HCT116 (cell line): Measurements from ENCODE around the gene NUP42. TPM values are rescaled to one million over a fixed set of nuclear protein-coding genes. Genes with fewer than 3 reads are reported as not detected.

Experiments used
- ATAC-seq: fragments of 200-7000 bp; cut with Tn5 transposase; 2 replicates; pipeline ENCODE4 v1.9.1; 2020; ENCODE audit warnings: mild to moderate bottlenecking, moderate library complexity
- BruUV-seq: library from RNA; stranded (reverse); fragments of 400-500 nt; replicated peaks from 2 replicates; lab custom pipeline; 2021; lab: Mats Ljungman, UMichigan
- CTCF ChIA-PET: fragments of 300-600 bp; sonication (Branson Sonifier 250); formaldehyde crosslinking; loops from one replicate; lab custom pipeline; 2021; ENCODE audit warnings: antibody characterized with exemption; lab: Charles Lee
- POLR2A ChIA-PET: fragments of 300-600, 350-600 bp; sonication (Branson Sonifier 250); formaldehyde crosslinking; loops from one replicate; lab custom pipeline; 2021; ENCODE audit warnings: antibody characterized with exemption; lab: Charles Lee
- RAD21 ChIA-PET, 2 experiments: fragments of 300-600 bp; sonication (Branson Sonifier 250); formaldehyde crosslinking; loops; one replicate each; lab custom pipeline; 2023; ENCODE audit warnings: low total read pairs in 2 of 2; ENCODE audit not compliant: uncharacterized antibody in 2 of 2, unreplicated experiment in 2 of 2, low non-redundant PET in 1 of 2; lab: Charles Lee
- DNase-seq: peaks from one replicate; pipeline ENCODE4 v3.0.0-alpha.2; 2010; ENCODE audit warnings: low read depth, low spot score
- H2AFZ ChIP-seq: fragments of 200-600 bp; shearing (Covaris generic), sonication (generic); 2 replicates; pipeline ENCODE4 v1.6.1; 2017; ENCODE audit warnings: low read depth, mixed run types, mixed read lengths, antibody characterized with exemption, low read length; ENCODE audit not compliant: poor library complexity, severe bottlenecking
- H3K27ac ChIP-seq: 2 replicates; pipeline ENCODE4 v1.5.1; 2012; ENCODE audit warnings: low read depth, low read length
- H3K27me3 ChIP-seq: fragments of 200-600 bp; sonication (generic); 2 replicates; pipeline ENCODE4 v1.6.1; 2016; ENCODE audit warnings: mixed run types, low read length, mixed read lengths; ENCODE audit not compliant: insufficient read depth
- H3K36me3 ChIP-seq, 2 experiments: fragments of 200-500 bp in 1 of 2; fragments of 200-600 bp in 1 of 2; sonication (Bioruptor generic) in 1 of 2; sonication (generic) in 1 of 2; 2 replicates each; pipeline versions ENCODE4 v1.5.1 to v1.6.1; 2014 to 2016; ENCODE audit warnings: low read length in 2 of 2, inconsistent platforms in 1 of 2, mixed read lengths in 1 of 2, mixed run types in 1 of 2; ENCODE audit not compliant: insufficient read depth in 2 of 2, control insufficient read depth in 1 of 2
- H3K4me1 ChIP-seq, 2 experiments: fragments of 200-600 bp in 1 of 2; sonication (generic) in 1 of 2; 2 replicates each; pipeline versions ENCODE4 v1.5.1 to v1.6.1; 2012 to 2017; ENCODE audit warnings: low read length in 2 of 2, inconsistent platforms in 1 of 2, mild to moderate bottlenecking in 1 of 2, mixed read lengths in 1 of 2, mixed run types in 1 of 2, moderate library complexity in 1 of 2; ENCODE audit not compliant: insufficient read depth in 2 of 2, control insufficient read depth in 1 of 2
- H3K4me2 ChIP-seq: fragments of 200-600 bp; sonication (generic); 2 replicates; pipeline ENCODE4 v1.6.1; 2017; ENCODE audit warnings: mixed run types, low read length, mixed read lengths
- H3K4me3 ChIP-seq, 2 experiments: fragments of 200-600 bp in 1 of 2; sonication (generic) in 1 of 2; replicated peaks in 1 of 2; 2 replicates each; pipeline ENCODE4 v1.5.1; 2011 to 2016; ENCODE audit warnings: low read length in 2 of 2, control low read depth in 1 of 2, low read depth in 1 of 2, mild to moderate bottlenecking in 1 of 2, mixed read lengths in 1 of 2, mixed run types in 1 of 2
- H3K79me2 ChIP-seq: fragments of 200-600 bp; sonication (generic); 2 replicates; pipeline ENCODE4 v1.6.1; 2017; ENCODE audit warnings: mild to moderate bottlenecking, mixed run types, low read length, moderate library complexity, mixed read lengths; ENCODE audit not compliant: insufficient read depth
- H3K9ac ChIP-seq: fragments of 200-600 bp; sonication (generic); 2 replicates; pipeline ENCODE4 v1.6.1; 2016; ENCODE audit warnings: low read length, mixed read lengths
- H3K9me2 ChIP-seq: fragments of 200-600 bp; sonication (generic), shearing (Covaris generic); 2 replicates; pipeline ENCODE4 v1.6.1; 2017; ENCODE audit warnings: mixed run types, mild to moderate bottlenecking, moderate library complexity; ENCODE audit not compliant: insufficient read depth
- H3K9me3 ChIP-seq, 2 experiments: fragments of 200-500 bp in 1 of 2; fragments of 200-600 bp in 1 of 2; sonication (Bioruptor generic) in 1 of 2; sonication (generic) in 1 of 2; 2 replicates each; pipeline ENCODE4 v1.6.1; 2014 to 2017; ENCODE audit warnings: low read length in 2 of 2, mixed read lengths in 2 of 2, inconsistent platforms in 1 of 2, low read depth in 1 of 2, mild to moderate bottlenecking in 1 of 2, mixed run types in 1 of 2, moderate library complexity in 1 of 2; ENCODE audit not compliant: control insufficient read depth in 1 of 2, insufficient read depth in 1 of 2
- H4K20me1 ChIP-seq: fragments of 200-600 bp; sonication (generic), shearing (Covaris generic); 2 replicates; pipeline ENCODE4 v1.6.1; 2017; ENCODE audit warnings: mixed run types, mild to moderate bottlenecking, moderate library complexity; ENCODE audit not compliant: insufficient read depth
- CBX3 ChIP-seq: IDR thresholded peaks from 2 replicates; pipeline ENCODE4 v1.6.1; 2012; ENCODE audit warnings: low read depth
- CEBPB ChIP-seq: IDR thresholded peaks from 2 replicates; pipeline ENCODE4 v1.6.1; 2012; ENCODE audit warnings: low read depth
- ELF1 ChIP-seq: IDR thresholded peaks from 2 replicates; pipeline ENCODE4 v1.6.1; 2012; ENCODE audit warnings: low read depth, borderline replicate concordance
- EZH2 ChIP-seq: fragments of 200-600 bp; sonication (generic); IDR thresholded peaks from 2 replicates; pipeline ENCODE4 v1.6.1; 2017; ENCODE audit warnings: antibody characterized with exemption, mixed run types
- FOSL1 ChIP-seq: IDR thresholded peaks from 2 replicates; pipeline ENCODE4 v1.6.1; 2012; ENCODE audit warnings: low read depth
- JUND ChIP-seq: IDR thresholded peaks from 2 replicates; pipeline ENCODE4 v1.6.1; 2012
- POLR2A ChIP-seq: IDR thresholded peaks from 2 replicates; pipeline ENCODE4 v1.7.0; 2011; ENCODE audit warnings: borderline replicate concordance; ENCODE audit not compliant: insufficient read depth, insufficient read length; ENCODE audit errors: extremely low read depth
- POLR2AphosphoS5 ChIP-seq: IDR thresholded peaks from 2 replicates; pipeline ENCODE4 v1.6.1; 2011; ENCODE audit warnings: mild to moderate bottlenecking, low read depth, low read length, moderate library complexity
- RAD21 ChIP-seq: IDR thresholded peaks from 2 replicates; pipeline ENCODE4 v1.6.1; 2012; ENCODE audit warnings: low read depth, mild to moderate bottlenecking
- SIN3A ChIP-seq: IDR thresholded peaks from 2 replicates; pipeline ENCODE4 v1.6.1; 2012; ENCODE audit warnings: low read depth
- SP1 ChIP-seq: IDR thresholded peaks from 2 replicates; pipeline ENCODE4 v1.6.1; 2012; ENCODE audit warnings: low read depth
- TCF7L2 ChIP-seq: IDR thresholded peaks from 2 replicates; pipeline ENCODE4 v1.7.0; 2011; ENCODE audit warnings: borderline replicate concordance, inconsistent platforms; ENCODE audit not compliant: insufficient read depth, insufficient read length; ENCODE audit errors: extremely low read depth
- ZFX ChIP-seq: fragments of 450-650 bp; IDR thresholded peaks from 2 replicates; pipeline ENCODE4 v1.6.1; 2017
- ZNF274 ChIP-seq: fragments of 200-500 bp; sonication (Bioruptor generic); IDR thresholded peaks from 2 replicates; pipeline ENCODE4 v1.6.1; 2014; ENCODE audit warnings: mild to moderate bottlenecking, low read depth, low read length, inconsistent platforms
- intact Hi-C: fragments of 100-400 bp; cut with micrococcal nuclease; formaldehyde crosslinking; loops from 2 replicates; pipeline ENCODE4 v1.10.0; 2022
- total RNA-seq: library from RNA; stranded (reverse); gene quantifications from one replicate; pipeline ENCODE4 v1.2.1, GENCODE V29; 2021; ENCODE audit not compliant: unreplicated experiment
- TF ChIP-seq, protein P1 (sequence below), 3 experiments: fragments of 200-600 bp in 1 of 3; sonication (generic) in 1 of 3; IDR thresholded peaks in 2 of 3; conservative IDR thresholded peaks in 1 of 3; 2 replicates each; pipeline ENCODE4 v1.5.1; 2012 to 2017; ENCODE audit warnings: low read depth in 2 of 3, low read length in 2 of 3, antibody characterized with exemption in 1 of 3, borderline replicate concordance in 1 of 3, control low read depth in 1 of 3, mild to moderate bottlenecking in 1 of 3, mixed read lengths in 1 of 3, mixed run types in 1 of 3, moderate library complexity in 1 of 3; ENCODE audit not compliant: insufficient read depth in 1 of 3
- TF ChIP-seq, protein P2 (sequence below): IDR thresholded peaks from 2 replicates; pipeline ENCODE4 v1.6.1; 2012
- TF ChIP-seq, protein P3 (sequence below): IDR thresholded peaks from 2 replicates; pipeline ENCODE4 v1.6.1; 2011; ENCODE audit warnings: mild to moderate bottlenecking, low read length, moderate library complexity; ENCODE audit not compliant: insufficient replicate concordance; ENCODE audit errors: extremely low read depth

Gene NUP42
- total RNA-seq, 1 experiment from 2014 or later = 36.5 TPM

GRCh38 chr7:23204241-23204640 is 22.4 kb downstream of the NUP42 start:
- no peaks in the 10 kb centered on the region for H3K9me2 ChIP-seq
- intact Hi-C loops = no loop called here
- ChIA-PET POLR2A (no interaction called here), CTCF (no interaction called here), RAD21 (no interaction called here)
- peaks cover 11 to 17% of the 10 kb centered on the region in 2 experiments; a peak in 3 of 4 replicates for H3K36me3 ChIP-seq
- no peaks in the 10 kb centered on the region for H4K20me1 ChIP-seq
- no peak overlapping the region for H3K4me2 ChIP-seq
- no peak overlapping the region for H2AFZ ChIP-seq
- DNase-seq (no peak), ATAC-seq (no peak)
- H3K9ac ChIP-seq = no peak overlapping the region
- no peak for TF ChIP-seq FOSL1
- TF ChIP-seq ZNF274 = no peak
- TF ChIP-seq CEBPB = no peak
- TF ChIP-seq, protein P1, sequence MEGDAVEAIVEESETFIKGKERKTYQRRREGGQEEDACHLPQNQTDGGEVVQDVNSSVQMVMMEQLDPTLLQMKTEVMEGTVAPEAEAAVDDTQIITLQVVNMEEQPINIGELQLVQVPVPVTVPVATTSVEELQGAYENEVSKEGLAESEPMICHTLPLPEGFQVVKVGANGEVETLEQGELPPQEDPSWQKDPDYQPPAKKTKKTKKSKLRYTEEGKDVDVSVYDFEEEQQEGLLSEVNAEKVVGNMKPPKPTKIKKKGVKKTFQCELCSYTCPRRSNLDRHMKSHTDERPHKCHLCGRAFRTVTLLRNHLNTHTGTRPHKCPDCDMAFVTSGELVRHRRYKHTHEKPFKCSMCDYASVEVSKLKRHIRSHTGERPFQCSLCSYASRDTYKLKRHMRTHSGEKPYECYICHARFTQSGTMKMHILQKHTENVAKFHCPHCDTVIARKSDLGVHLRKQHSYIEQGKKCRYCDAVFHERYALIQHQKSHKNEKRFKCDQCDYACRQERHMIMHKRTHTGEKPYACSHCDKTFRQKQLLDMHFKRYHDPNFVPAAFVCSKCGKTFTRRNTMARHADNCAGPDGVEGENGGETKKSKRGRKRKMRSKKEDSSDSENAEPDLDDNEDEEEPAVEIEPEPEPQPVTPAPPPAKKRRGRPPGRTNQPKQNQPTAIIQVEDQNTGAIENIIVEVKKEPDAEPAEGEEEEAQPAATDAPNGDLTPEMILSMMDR (IDR thresholded peaks at IDR 0.05 in 2 of 3, conservative IDR thresholded peaks at IDR 0.05 in 1 of 3; ENCODE audit: borderline replicate concordance in 1 of 3, insufficient read depth in 1 of 3, low read depth in 2 of 3, low read length in 2 of 3) = no peak
- TF ChIP-seq, protein P2, sequence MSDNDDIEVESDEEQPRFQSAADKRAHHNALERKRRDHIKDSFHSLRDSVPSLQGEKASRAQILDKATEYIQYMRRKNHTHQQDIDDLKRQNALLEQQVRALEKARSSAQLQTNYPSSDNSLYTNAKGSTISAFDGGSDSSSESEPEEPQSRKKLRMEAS = no peak
- TF ChIP-seq EZH2 = no peak
- TF ChIP-seq POLR2AphosphoS5 = no peak
- TF ChIP-seq ZFX = no peak
- no peak for TF ChIP-seq SP1
- TF ChIP-seq JUND = no peak
- TF ChIP-seq, protein P3, sequence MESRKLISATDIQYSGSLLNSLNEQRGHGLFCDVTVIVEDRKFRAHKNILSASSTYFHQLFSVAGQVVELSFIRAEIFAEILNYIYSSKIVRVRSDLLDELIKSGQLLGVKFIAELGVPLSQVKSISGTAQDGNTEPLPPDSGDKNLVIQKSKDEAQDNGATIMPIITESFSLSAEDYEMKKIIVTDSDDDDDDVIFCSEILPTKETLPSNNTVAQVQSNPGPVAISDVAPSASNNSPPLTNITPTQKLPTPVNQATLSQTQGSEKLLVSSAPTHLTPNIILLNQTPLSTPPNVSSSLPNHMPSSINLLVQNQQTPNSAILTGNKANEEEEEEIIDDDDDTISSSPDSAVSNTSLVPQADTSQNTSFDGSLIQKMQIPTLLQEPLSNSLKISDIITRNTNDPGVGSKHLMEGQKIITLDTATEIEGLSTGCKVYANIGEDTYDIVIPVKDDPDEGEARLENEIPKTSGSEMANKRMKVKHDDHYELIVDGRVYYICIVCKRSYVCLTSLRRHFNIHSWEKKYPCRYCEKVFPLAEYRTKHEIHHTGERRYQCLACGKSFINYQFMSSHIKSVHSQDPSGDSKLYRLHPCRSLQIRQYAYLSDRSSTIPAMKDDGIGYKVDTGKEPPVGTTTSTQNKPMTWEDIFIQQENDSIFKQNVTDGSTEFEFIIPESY = no peak
- no peak for TF ChIP-seq SIN3A
- no peak for TF ChIP-seq POLR2A
- TF ChIP-seq ELF1 = no peak
- TF ChIP-seq CBX3 = no peak
- TF ChIP-seq TCF7L2 = no peak
- TF ChIP-seq RAD21 = no peak
- BruUV-seq = no TSS peak
- H3K27me3 ChIP-seq = no peaks in the 10 kb centered on the region
- H3K4me1 ChIP-seq = no peaks in the 10 kb centered on the region
- no peaks in the 10 kb centered on the region for H3K79me2 ChIP-seq
- H3K4me3 ChIP-seq = no peak overlapping the region
- no peak overlapping the region for H3K27ac ChIP-seq
- H3K9me3 ChIP-seq = no peaks in the 10 kb centered on the region
